ENCODE data around the gene CHST8.

DNA sequence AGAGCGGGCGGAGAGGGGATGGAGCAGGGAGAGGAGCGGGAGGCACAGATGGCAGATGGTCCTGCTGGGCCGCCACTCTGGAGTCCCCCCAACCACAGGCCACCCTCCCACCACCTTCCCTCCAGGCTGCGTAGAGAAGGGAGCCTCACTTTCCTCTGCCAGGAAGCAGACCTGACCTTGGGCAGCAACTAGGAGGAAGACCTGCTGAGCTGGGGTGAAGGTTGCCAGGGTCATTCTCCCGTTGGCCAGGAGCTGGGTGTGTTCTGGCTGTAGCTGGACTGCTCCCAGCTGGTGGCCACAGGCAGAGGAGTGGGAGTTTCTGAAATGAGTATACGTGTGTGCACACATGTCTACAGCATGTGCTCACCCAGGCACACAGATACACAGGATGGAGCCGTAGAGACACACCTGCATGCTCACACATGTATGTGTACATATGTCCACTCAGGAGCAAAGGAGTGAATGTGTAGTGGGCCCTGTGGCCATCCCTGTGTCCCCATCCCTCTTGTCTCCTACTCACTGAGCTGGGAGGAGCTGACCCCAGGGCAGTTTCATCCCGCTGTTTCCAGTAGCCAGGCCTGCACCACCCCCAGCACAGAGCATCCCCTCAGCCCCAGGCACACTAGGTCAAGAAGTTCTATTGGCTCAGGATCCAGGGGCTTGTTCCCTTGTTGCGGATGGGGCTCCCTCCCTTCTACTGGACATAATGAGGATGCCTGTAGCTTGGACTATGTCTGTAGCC lies 53.0 kb downstream of the CHST8 start:
- TF ChIP-seq, protein P1, sequence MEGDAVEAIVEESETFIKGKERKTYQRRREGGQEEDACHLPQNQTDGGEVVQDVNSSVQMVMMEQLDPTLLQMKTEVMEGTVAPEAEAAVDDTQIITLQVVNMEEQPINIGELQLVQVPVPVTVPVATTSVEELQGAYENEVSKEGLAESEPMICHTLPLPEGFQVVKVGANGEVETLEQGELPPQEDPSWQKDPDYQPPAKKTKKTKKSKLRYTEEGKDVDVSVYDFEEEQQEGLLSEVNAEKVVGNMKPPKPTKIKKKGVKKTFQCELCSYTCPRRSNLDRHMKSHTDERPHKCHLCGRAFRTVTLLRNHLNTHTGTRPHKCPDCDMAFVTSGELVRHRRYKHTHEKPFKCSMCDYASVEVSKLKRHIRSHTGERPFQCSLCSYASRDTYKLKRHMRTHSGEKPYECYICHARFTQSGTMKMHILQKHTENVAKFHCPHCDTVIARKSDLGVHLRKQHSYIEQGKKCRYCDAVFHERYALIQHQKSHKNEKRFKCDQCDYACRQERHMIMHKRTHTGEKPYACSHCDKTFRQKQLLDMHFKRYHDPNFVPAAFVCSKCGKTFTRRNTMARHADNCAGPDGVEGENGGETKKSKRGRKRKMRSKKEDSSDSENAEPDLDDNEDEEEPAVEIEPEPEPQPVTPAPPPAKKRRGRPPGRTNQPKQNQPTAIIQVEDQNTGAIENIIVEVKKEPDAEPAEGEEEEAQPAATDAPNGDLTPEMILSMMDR (conservative IDR thresholded peaks at IDR 0.05; ENCODE audit: low read depth in 2 of 2): no peak
- TF ChIP-seq EZH2 (IDR thresholded peaks at IDR 0.05; ENCODE audit: low read depth, unreplicated experiment): no peak
- no peak for TF ChIP-seq POLR2AphosphoS5 (IDR thresholded peaks at IDR 0.05; ENCODE audit: low read depth)
- TF ChIP-seq, protein P2, sequence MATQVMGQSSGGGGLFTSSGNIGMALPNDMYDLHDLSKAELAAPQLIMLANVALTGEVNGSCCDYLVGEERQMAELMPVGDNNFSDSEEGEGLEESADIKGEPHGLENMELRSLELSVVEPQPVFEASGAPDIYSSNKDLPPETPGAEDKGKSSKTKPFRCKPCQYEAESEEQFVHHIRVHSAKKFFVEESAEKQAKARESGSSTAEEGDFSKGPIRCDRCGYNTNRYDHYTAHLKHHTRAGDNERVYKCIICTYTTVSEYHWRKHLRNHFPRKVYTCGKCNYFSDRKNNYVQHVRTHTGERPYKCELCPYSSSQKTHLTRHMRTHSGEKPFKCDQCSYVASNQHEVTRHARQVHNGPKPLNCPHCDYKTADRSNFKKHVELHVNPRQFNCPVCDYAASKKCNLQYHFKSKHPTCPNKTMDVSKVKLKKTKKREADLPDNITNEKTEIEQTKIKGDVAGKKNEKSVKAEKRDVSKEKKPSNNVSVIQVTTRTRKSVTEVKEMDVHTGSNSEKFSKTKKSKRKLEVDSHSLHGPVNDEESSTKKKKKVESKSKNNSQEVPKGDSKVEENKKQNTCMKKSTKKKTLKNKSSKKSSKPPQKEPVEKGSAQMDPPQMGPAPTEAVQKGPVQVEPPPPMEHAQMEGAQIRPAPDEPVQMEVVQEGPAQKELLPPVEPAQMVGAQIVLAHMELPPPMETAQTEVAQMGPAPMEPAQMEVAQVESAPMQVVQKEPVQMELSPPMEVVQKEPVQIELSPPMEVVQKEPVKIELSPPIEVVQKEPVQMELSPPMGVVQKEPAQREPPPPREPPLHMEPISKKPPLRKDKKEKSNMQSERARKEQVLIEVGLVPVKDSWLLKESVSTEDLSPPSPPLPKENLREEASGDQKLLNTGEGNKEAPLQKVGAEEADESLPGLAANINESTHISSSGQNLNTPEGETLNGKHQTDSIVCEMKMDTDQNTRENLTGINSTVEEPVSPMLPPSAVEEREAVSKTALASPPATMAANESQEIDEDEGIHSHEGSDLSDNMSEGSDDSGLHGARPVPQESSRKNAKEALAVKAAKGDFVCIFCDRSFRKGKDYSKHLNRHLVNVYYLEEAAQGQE (IDR thresholded peaks at IDR 0.05; ENCODE audit: unreplicated experiment): no peak

All from GM23338 (cell line).